ENCODE results near the gene ING1.
"Not testable (repeated sequence)": the region's sequence is repeated elsewhere in the genome, so short reads cannot be mapped to it uniquely, and the experiment has no call there.

The ING1 gene

GRCh38 chr13:110722971-110723370 is 9.5 kb downstream of the ING1 start:
- DNase-seq (ENCODE audit: low read depth), result no peak
- H3K4me3 ChIP-seq (ENCODE audit: low read length), result no peak overlapping the region
- TF ChIP-seq CTCF (conservative IDR thresholded peaks at IDR 0.05; ENCODE audit: low read length), result no peak

DNA sequence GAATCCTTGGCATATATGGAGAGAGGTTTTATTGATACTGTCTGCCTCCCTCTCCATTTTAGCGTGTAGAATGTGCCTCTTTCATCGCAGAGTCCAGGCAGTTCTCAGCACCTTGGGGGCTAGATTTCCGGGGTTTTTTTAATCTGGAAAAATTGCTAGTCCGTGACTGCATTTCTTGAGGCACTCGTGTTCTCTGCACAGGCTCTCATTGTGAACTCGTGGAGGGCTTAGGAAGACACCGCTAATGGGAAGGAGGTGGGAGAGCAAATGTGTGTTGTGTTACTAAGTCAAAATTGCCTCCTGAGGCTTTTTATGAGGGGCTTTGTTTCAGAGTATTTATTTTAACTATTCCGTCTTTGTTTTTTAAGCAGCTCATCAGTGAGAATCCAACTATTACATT is 10.1 kb downstream of the ING1 start:
- DNase-seq (ENCODE audit: low read depth), result no peak
- no peak for TF ChIP-seq CTCF (conservative IDR thresholded peaks at IDR 0.05; ENCODE audit: low read length)
- no peak overlapping the region for H3K4me3 ChIP-seq (ENCODE audit: low read length)

GRCh38 chr13:110726153-110726552 is 12.7 kb downstream of the ING1 start:
- not testable (repeated sequence) for H3K4me3 ChIP-seq (ENCODE audit: low read length); DNase-seq (ENCODE audit: low read depth)

- TF ChIP-seq CTCF (conservative IDR thresholded peaks at IDR 0.05; ENCODE audit: low read length), result no peak
- no peak for DNase-seq (ENCODE audit: low read depth)
- no peak overlapping the region for H3K4me3 ChIP-seq (ENCODE audit: low read length)
These were observed 13.2 kb downstream of the ING1 start for GRCh38 chr13:110726726-110727125.

DNA sequence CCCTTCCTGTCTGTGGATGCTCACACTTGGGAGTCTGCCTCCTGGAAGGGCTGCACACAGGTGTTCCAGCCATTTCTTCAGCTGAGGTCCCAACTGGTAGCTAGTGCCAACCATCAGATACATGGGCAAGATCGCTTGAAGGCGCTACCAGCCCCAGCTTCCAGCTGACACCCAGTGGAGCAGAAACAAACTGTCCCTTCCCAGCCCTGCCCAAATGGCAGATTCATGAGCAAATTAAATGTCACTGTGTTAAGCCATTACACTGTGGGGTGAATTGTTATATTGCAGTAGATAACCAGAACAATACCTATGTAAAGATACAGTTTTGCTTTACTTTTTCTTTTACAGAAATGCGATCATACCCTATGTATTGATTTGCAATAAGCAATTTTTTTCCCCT is 17.6 kb downstream of the ING1 start:
- TF ChIP-seq CTCF (conservative IDR thresholded peaks at IDR 0.05; ENCODE audit: low read length), result no peak
- H3K4me3 ChIP-seq (ENCODE audit: low read length), result no peak overlapping the region
- no peak for DNase-seq (ENCODE audit: low read depth)

DNA sequence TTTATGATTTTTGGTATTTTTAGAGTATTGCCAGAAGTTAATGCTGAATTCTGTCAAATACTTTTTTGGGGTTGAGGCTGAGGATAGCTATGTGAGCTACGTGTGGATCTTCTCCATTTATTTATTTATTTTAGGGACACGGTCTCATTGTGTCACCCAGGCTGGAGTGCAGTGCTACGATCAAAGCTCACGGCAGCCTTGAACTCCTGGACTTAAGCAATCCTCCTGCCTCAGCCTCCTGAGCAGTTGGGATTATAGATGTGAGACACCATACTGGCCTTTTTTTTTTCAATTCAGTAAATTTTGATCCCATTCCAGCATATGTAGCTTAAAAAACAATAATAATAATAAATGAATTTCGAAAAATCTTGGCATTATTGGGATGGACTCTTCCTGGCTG is 21.1 kb downstream of the ING1 start:
- no peak for DNase-seq (ENCODE audit: low read depth)
- H3K4me3 ChIP-seq (ENCODE audit: low read length), result no peak overlapping the region
- no peak for TF ChIP-seq CTCF (conservative IDR thresholded peaks at IDR 0.05; ENCODE audit: low read length)

GRCh38 chr13:110737555-110737954 is 24.1 kb downstream of the ING1 start:
- TF ChIP-seq CTCF (conservative IDR thresholded peaks at IDR 0.05; ENCODE audit: low read length), result no peak
- no peak for DNase-seq (ENCODE audit: low read depth)
- no peak overlapping the region for H3K4me3 ChIP-seq (ENCODE audit: low read length)

DNA sequence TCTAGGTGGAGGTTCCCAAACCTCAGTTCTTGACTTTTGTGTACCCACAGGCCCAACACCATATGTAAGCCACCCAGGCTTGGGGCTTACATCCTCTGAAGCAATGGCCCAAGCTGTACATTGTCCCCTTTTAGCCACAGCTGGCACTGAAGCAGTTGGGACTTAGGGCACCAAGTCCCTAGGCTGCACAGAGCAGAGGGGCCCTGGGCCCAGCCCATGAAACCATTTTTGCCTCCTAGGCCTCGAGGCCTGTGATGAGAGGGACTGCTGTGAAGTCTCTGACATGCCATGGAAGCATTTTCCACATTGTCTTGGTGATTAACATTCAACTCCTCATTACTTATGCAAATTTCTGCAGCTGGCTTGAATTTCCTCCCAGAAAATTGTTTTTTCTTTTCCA is 30.2 kb downstream of the ING1 start:
- H3K4me3 ChIP-seq (ENCODE audit: low read length), result no peak overlapping the region
- no peak for DNase-seq (ENCODE audit: low read depth)
- no peak for TF ChIP-seq CTCF (conservative IDR thresholded peaks at IDR 0.05; ENCODE audit: low read length)
